Measurements from ENCODE around the gene BST1. TPM values are rescaled to one million over a fixed set of nuclear protein-coding genes. Genes with fewer than 3 reads are reported as not detected.
"Not testable (repeated sequence)": the region's sequence is repeated elsewhere in the genome, so short reads cannot be mapped to it uniquely, and the experiment has no call there.

Gene BST1
- total RNA-seq, 1 donor from 2014 or later = 19.2 TPM

- DNase-seq (ENCODE audit: low read depth, low spot score) = no peak
Measured at GRCh38 chr4:15742637-15743036, 39.8 kb downstream of the BST1 start.

GRCh38 chr4:15744016-15744545 lies 41.2 kb downstream of the BST1 start:
- DNase-seq (ENCODE audit: low read depth, low spot score) = no peak

- DNase-seq (ENCODE audit: low read depth, low spot score) = no peak
Measured at GRCh38 chr4:15746110-15746509, 43.2 kb downstream of the BST1 start.

- no peak for DNase-seq (ENCODE audit: low read depth, low spot score)
Measured at GRCh38 chr4:15749001-15749400, 46.1 kb downstream of the BST1 start.

GRCh38 chr4:15751153-15751552 lies 48.3 kb downstream of the BST1 start:
- no peak for DNase-seq (ENCODE audit: low read depth, low spot score)

- DNase-seq (ENCODE audit: low read depth, low spot score) = no peak
Measured at GRCh38 chr4:15753081-15753480, 50.2 kb downstream of the BST1 start.

GRCh38 chr4:15753786-15754185 lies 50.9 kb downstream of the BST1 start:
- peak; percentile 87 for DNase-seq (ENCODE audit: low read depth, low spot score)

GRCh38 chr4:15754323-15754722 lies 51.5 kb downstream of the BST1 start:
- peak; percentile 80 for DNase-seq (ENCODE audit: low read depth, low spot score)

GRCh38 chr4:15755321-15756155 lies 52.7 kb downstream of the BST1 start:
- DNase-seq (ENCODE audit: low read depth, low spot score) = peak; percentile 29

- no peak for DNase-seq (ENCODE audit: low read depth, low spot score)
Measured at GRCh38 chr4:15756361-15756861, 53.5 kb downstream of the BST1 start.

- no peak for DNase-seq (ENCODE audit: low read depth, low spot score)
Measured at GRCh38 chr4:15757054-15757453, 54.2 kb downstream of the BST1 start.

GRCh38 chr4:15758294-15758693 lies 55.4 kb downstream of the BST1 start:
- no peak for DNase-seq (ENCODE audit: low read depth, low spot score)

- not testable (repeated sequence) for DNase-seq (ENCODE audit: low read depth, low spot score)
Measured at GRCh38 chr4:15762460-15762859, 59.6 kb downstream of the BST1 start.

GRCh38 chr4:15765391-15765790 lies 62.5 kb downstream of the BST1 start:
- DNase-seq (ENCODE audit: low read depth, low spot score) = no peak

GRCh38 chr4:15765910-15766697 lies 63.2 kb downstream of the BST1 start:
- no peak for DNase-seq (ENCODE audit: low read depth, low spot score)

GRCh38 chr4:15766821-15767220 lies 64.0 kb downstream of the BST1 start:
- DNase-seq (ENCODE audit: low read depth, low spot score) = no peak

GRCh38 chr4:15769202-15769601 lies 66.3 kb downstream of the BST1 start:
- no peak for DNase-seq (ENCODE audit: low read depth, low spot score)

GRCh38 chr4:15771216-15772058 lies 68.6 kb downstream of the BST1 start:
- no peak for DNase-seq (ENCODE audit: low read depth, low spot score)

- no peak for DNase-seq (ENCODE audit: low read depth, low spot score)
Measured at GRCh38 chr4:15774020-15774420, 71.2 kb downstream of the BST1 start.

GRCh38 chr4:15776871-15777648 lies 74.2 kb downstream of the BST1 start:
- DNase-seq (ENCODE audit: low read depth, low spot score) = no peak
